Lung (tissue), 12 donors: ENCODE measurements around the gene FAXC. TPM values are rescaled to one million over a fixed set of nuclear protein-coding genes. Genes with fewer than 3 reads are reported as not detected.

Experiments used
- ATAC-seq: fragments of 200-7000 bp; cut with Tn5 transposase; one replicate; pipeline ENCODE4 v1.9.1; 2020; ENCODE audit warnings: moderate number of reproducible peaks; ENCODE audit not compliant: insufficient read depth, low FRiP score
- DNase-seq, 3 donors: peaks; one replicate each; pipeline ENCODE4 v3.0.0-alpha.2; 2013 to 2017
- H3K27ac ChIP-seq, 2 donors: one replicate each; pipeline ENCODE4 v1.5.1; 2013; ENCODE audit warnings: mild to moderate bottlenecking in 2 of 2, moderate library complexity in 2 of 2, control low read depth in 1 of 2, inconsistent platforms in 1 of 2, low read depth in 1 of 2, low read length in 1 of 2
- H3K27me3 ChIP-seq, 3 donors: one replicate each; pipeline ENCODE4 v1.5.1; 2013; ENCODE audit warnings: low read length in 2 of 3; ENCODE audit not compliant: control insufficient read depth in 3 of 3, insufficient read depth in 3 of 3
- H3K36me3 ChIP-seq, 4 donors: one replicate each; pipeline ENCODE4 v1.5.1; 2013; ENCODE audit warnings: low read length in 4 of 4, mild to moderate bottlenecking in 1 of 4, moderate library complexity in 1 of 4; ENCODE audit not compliant: control insufficient read depth in 4 of 4, insufficient read depth in 4 of 4
- H3K4me1 ChIP-seq, 5 donors: one replicate each; pipeline ENCODE4 v1.5.1; 2013; ENCODE audit warnings: low read length in 5 of 5, mild to moderate bottlenecking in 2 of 5, moderate library complexity in 1 of 5; ENCODE audit not compliant: control insufficient read depth in 5 of 5, insufficient read depth in 5 of 5
- H3K4me3 ChIP-seq: one replicate; pipeline ENCODE4 v1.5.1; 2013; ENCODE audit warnings: mild to moderate bottlenecking, control low read depth, moderate library complexity
- H3K9ac ChIP-seq, 2 donors: one replicate each; pipeline ENCODE4 v1.5.1; 2013; ENCODE audit warnings: low read length in 2 of 2, control low read depth in 1 of 2; ENCODE audit not compliant: insufficient read depth in 1 of 2
- H3K9me3 ChIP-seq, 4 donors: one replicate each; pipeline ENCODE4 v1.5.1; 2013; ENCODE audit warnings: low read length in 3 of 4, mild to moderate bottlenecking in 1 of 4, moderate library complexity in 1 of 4; ENCODE audit not compliant: control insufficient read depth in 4 of 4, insufficient read depth in 3 of 4
- CTCF ChIP-seq: IDR thresholded peaks from 2 replicates; pipeline ENCODE4 v1.5.1; 2012; ENCODE audit warnings: mild to moderate bottlenecking; ENCODE audit errors: control extremely low read depth, extremely low read depth
- WGBS, 2 donors: extraction: QIAGEN DNeasy Blood & Tissue Kit; methylation state at CpG; one replicate each; pipeline ENCODE4 v1.1.7; 2013; 5-methylcytosine and 5-hydroxymethylcytosine counted together
- polyA plus RNA-seq, 2 donors: library from polyadenylated mRNA; stranded (reverse); fragments of 200-250 nt; gene quantifications; one replicate each; pipeline ENCODE4 v1.2.1, GENCODE V29; 2013
- total RNA-seq, 2 donors: library from RNA; depleted of rRNA in 1 of 2; stranded (reverse); fragments of >200 nt in 1 of 2; gene quantifications; one replicate each; pipeline ENCODE4 v1.2.1, GENCODE V29; 2014 to 2021
- donor health status: control.
- donor health status: control.
- donor health status: Bipolar disorder and iron deficiency.
- donor health status: healthy.
- donor health status: DM: yes; HTN: yes; CAD: no.

FAXC gene
- total and polyA plus RNA-seq, 4 donors = 1.1 to 5.9 (median 4.0) TPM

GRCh38 chr6:99289701-99290100, 59.8 kb downstream of the FAXC start:
- Histone ChIP-seq H3K9ac (no peak overlapping the region), H3K9me3 (no peaks in the 10 kb centered on the region), H3K4me1 (no peaks in the 10 kb centered on the region), H3K27ac (no peak overlapping the region), H3K27me3 (no peaks in the 10 kb centered on the region), H3K36me3 (no peaks in the 10 kb centered on the region), H3K4me3 (no peak overlapping the region)
- WGBS, 2 donors = 80 to 86% methylated on average over 2 of the region's 2 CpGs
- no peak for DNase-seq
- ATAC-seq = no peak
- no peak for TF ChIP-seq CTCF

GRCh38 chr6:99288668-99289067, 60.8 kb downstream of the FAXC start:
- 88 to 95% methylated on average over 4 of the region's 4 CpGs for WGBS, 2 donors
- DNase-seq (no peak), ATAC-seq (no peak)
- Histone ChIP-seq H3K4me1 (no peaks in the 10 kb centered on the region), H3K27ac (no peak overlapping the region), H3K9ac (no peak overlapping the region), H3K9me3 (no peaks in the 10 kb centered on the region), H3K4me3 (no peak overlapping the region), H3K36me3 (no peaks in the 10 kb centered on the region), H3K27me3 (no peaks in the 10 kb centered on the region)
- no peak for TF ChIP-seq CTCF

GRCh38 chr6:99287523-99287922, 62.0 kb downstream of the FAXC start:
- DNase-seq = peak in 1 of 3 donors; percentile 4
- no peak overlapping the region for H3K27ac ChIP-seq
- no peaks in the 10 kb centered on the region for H3K36me3 ChIP-seq
- no peaks in the 10 kb centered on the region for H3K9me3 ChIP-seq
- no peaks in the 10 kb centered on the region for H3K4me1 ChIP-seq
- no peaks in the 10 kb centered on the region for H3K27me3 ChIP-seq
- no peak overlapping the region for H3K9ac ChIP-seq
- H3K4me3 ChIP-seq = no peak overlapping the region
- ATAC-seq = no peak
- WGBS, 2 donors = 63 to 75% methylated on average over 2 of the region's 2 CpGs
- no peak for TF ChIP-seq CTCF

- H3K4me3 ChIP-seq = no peak overlapping the region
- H3K27me3 ChIP-seq = no peaks in the 10 kb centered on the region
- H3K9ac ChIP-seq = no peak overlapping the region
- no peak overlapping the region for H3K27ac ChIP-seq
- 60 to 73% methylated on average over 4 of the region's 4 CpGs for whole genome bisulfite sequencing, 2 donors
- H3K4me1 ChIP-seq = no peaks in the 10 kb centered on the region
- TF ChIP-seq CTCF = no peak
- H3K9me3 ChIP-seq = no peaks in the 10 kb centered on the region
- DNase-seq (no peak), ATAC-seq (no peak)
- H3K36me3 ChIP-seq = peaks cover 0 to 1% (median 0%) of the 10 kb centered on the region in 4 donors
Measured at GRCh38 chr6:99285881-99286280, 63.6 kb downstream of the FAXC start.
